ENCODE data around the gene GOLGA3. TPM values are rescaled to one million over a fixed set of nuclear protein-coding genes. Genes with fewer than 3 reads are reported as not detected.

GOLGA3 gene
- total and polyA plus RNA-seq, 9 of the 15 experiments (the other 6 are each of a cell fraction or from before 2014, with no cell fraction given): 1.9 to 48.1 (median 18.4) TPM

GRCh38 chr12:132761032-132761920 lies 67.4 kb downstream of the GOLGA3 start, which contains the start of gene ANKLE2:
ANKLE2 (minus strand) TSS chr12:132761832; CDS start chr12:132761798, 34 bp downstream.
- no peaks in the 10 kb centered on the region for H3K9me3 ChIP-seq (replicated peaks; ENCODE audit: control insufficient read depth, insufficient read depth, low read depth, low read length)
- H3K27me3 ChIP-seq (ENCODE audit: control insufficient read depth in 2 of 2, insufficient read depth in 2 of 2, low read length in 2 of 2): no peaks in the 10 kb centered on the region
- H3K4me2 ChIP-seq (ENCODE audit: insufficient read depth, low read length): peak within 1 kb of the TSS; percentile 99
- H3K79me2 ChIP-seq (ENCODE audit: control insufficient read depth, insufficient read depth, low read length): peaks cover 58% of the 10 kb centered on the region
- intact Hi-C loops (cut with micrococcal nuclease) (no loop called here), in situ Hi-C loops (cut with MboI) (no loop called here)
- ATAC-seq (peak; percentile 53), FAIRE-seq (no peak), DNase-seq (ENCODE audit: extremely low read depth in 1 of 4, low spot score in 3 of 4) (peak; percentile 58 to 85 (median 81))
- CTCF ChIA-PET (ENCODE audit: low intra/inter-chr PET ratio): no interaction called here
- peak within 1 kb of the TSS; percentile 98 for H3K27ac ChIP-seq (ENCODE audit: extremely low read depth, low read depth, low read length)
- peak within 1 kb of the TSS; percentile 99 for H2AFZ ChIP-seq (ENCODE audit: low read depth, low read length)
- peak within 1 kb of the TSS; percentile 94 to 97 for H3K9ac ChIP-seq (ENCODE audit: insufficient read depth in 1 of 2, low read depth in 2 of 2, low read length in 2 of 2)
- no TSS peak for BruUV-seq (replicated peaks)
- H4K20me1 ChIP-seq (replicated peaks; ENCODE audit: control insufficient read depth, insufficient read depth, low read length): peaks cover 16% of the 10 kb centered on the region
- no peaks in the 10 kb centered on the region for H3K9me1 ChIP-seq (ENCODE audit: control insufficient read depth, insufficient read depth, low read length)
- peaks cover 34% of the 10 kb centered on the region for H3K36me3 ChIP-seq (ENCODE audit: control insufficient read depth, insufficient read depth, low read length)
- WGBS (ENCODE audit: insufficient coverage, low coverage, missing lambda C conversion rate): under 1% methylated on average over 37 of the region's 97 CpGs
- peak within 1 kb of the TSS; percentile 94 for H3K4me3 ChIP-seq
- H3K4me1 ChIP-seq (replicated peaks in 1 of 2; ENCODE audit: control insufficient read depth in 2 of 2, insufficient read depth in 2 of 2, low read length in 2 of 2): peaks cover 29 to 66% of the 10 kb centered on the region in 2 experiments; a peak in 4 of 5 replicates
- POLR2A ChIA-PET: interaction anchor here (1.1 kb wide), 2 partner anchors 20 to 40 kb away, joined by 4 read pairs; no protein-coding TSS in a partner anchor
- TF ChIP-seq, protein P1, sequence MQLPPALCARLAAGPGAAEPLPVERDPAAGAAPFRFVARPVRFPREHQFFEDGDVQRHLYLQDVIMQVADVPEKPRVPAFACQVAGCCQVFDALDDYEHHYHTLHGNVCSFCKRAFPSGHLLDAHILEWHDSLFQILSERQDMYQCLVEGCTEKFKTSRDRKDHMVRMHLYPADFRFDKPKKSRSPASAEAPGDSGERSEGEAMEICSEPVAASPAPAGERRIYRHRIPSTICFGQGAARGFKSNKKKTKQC (CRISPR knock-in tag; IDR thresholded peaks at IDR 0.05): peak; percentile 53; the same call in 1 of the 2 replicates
- no peak for TF ChIP-seq HDAC6 (IDR thresholded peaks at IDR 0.05; ENCODE audit: low read depth, low read length)
- TF ChIP-seq NFXL1 (CRISPR knock-in tag; IDR thresholded peaks at IDR 0.05): no peak
- TF ChIP-seq ZNF408 (CRISPR knock-in tag; IDR thresholded peaks at IDR 0.05; ENCODE audit: low read depth): no peak
- no peak for TF ChIP-seq BMI1 (IDR thresholded peaks at IDR 0.05; ENCODE audit: low read length)
- peak; percentile 22 to 46; a peak in 1 of 4 replicates for TF ChIP-seq SIN3A (IDR thresholded peaks at IDR 0.05; ENCODE audit: borderline replicate concordance in 2 of 2, control insufficient read depth in 1 of 2, low read depth in 2 of 2, low read length in 2 of 2)
- no peak for TF ChIP-seq TAL1 (IDR thresholded peaks at IDR 0.05)
- TF ChIP-seq POLR2A (conservative IDR thresholded peaks at IDR 0.05): peak; percentile 45; the same call in 1 of the 2 replicates
- TF ChIP-seq, protein P2, sequence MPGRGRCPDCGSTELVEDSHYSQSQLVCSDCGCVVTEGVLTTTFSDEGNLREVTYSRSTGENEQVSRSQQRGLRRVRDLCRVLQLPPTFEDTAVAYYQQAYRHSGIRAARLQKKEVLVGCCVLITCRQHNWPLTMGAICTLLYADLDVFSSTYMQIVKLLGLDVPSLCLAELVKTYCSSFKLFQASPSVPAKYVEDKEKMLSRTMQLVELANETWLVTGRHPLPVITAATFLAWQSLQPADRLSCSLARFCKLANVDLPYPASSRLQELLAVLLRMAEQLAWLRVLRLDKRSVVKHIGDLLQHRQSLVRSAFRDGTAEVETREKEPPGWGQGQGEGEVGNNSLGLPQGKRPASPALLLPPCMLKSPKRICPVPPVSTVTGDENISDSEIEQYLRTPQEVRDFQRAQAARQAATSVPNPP (IDR thresholded peaks at IDR 0.05; ENCODE audit: borderline replicate concordance, insufficient read depth, insufficient read length): no peak
- TF ChIP-seq JUN (IDR thresholded peaks at IDR 0.05; ENCODE audit: borderline replicate concordance, low read depth, low read length): no peak
- TF ChIP-seq JUN (CRISPR knock-in tag; IDR thresholded peaks at IDR 0.05; ENCODE audit: borderline replicate concordance): no peak
- no peak for TF ChIP-seq CREB1 (IDR thresholded peaks at IDR 0.05)
- 0 out of 2 replicates have a peak, but pooled peaks have one; percentile 19 for TF ChIP-seq CREB1 (CRISPR knock-in tag; IDR thresholded peaks at IDR 0.05)
- TF ChIP-seq, protein P3, sequence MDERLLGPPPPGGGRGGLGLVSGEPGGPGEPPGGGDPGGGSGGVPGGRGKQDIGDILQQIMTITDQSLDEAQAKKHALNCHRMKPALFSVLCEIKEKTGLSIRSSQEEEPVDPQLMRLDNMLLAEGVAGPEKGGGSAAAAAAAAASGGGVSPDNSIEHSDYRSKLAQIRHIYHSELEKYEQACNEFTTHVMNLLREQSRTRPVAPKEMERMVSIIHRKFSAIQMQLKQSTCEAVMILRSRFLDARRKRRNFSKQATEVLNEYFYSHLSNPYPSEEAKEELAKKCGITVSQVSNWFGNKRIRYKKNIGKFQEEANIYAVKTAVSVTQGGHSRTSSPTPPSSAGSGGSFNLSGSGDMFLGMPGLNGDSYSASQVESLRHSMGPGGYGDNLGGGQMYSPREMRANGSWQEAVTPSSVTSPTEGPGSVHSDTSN (CRISPR knock-in tag; IDR thresholded peaks at IDR 0.05; ENCODE audit: low read depth): no peak
- TF ChIP-seq, protein P3 (tag; conservative IDR thresholded peaks at IDR 0.05; ENCODE audit: low read depth): no peak
- no peak for TF ChIP-seq ZNF551 (CRISPR knock-in tag; IDR thresholded peaks at IDR 0.05)
- 0 out of 2 replicates have a peak, but pooled peaks have one; percentile 37 for TF ChIP-seq ZFX (CRISPR knock-in tag; IDR thresholded peaks at IDR 0.05)
- TF ChIP-seq DIDO1 (tag; IDR thresholded peaks at IDR 0.05; ENCODE audit: low read depth): no peak
- no peak for TF ChIP-seq BCL6 (CRISPR knock-in tag; IDR thresholded peaks at IDR 0.05)
